HUES64 (cell line): ENCODE results near the gene OTOA.
"Not testable (repeated sequence)": the region's sequence is repeated elsewhere in the genome, so short reads cannot be mapped to it uniquely, and the experiment has no call there.

Source experiments
- H3K27ac ChIP-seq: 2 replicates; pipeline ENCODE4 v1.7.0; 2013; ENCODE audit warnings: low read depth, low read length, inconsistent platforms
- H3K27me3 ChIP-seq: 2 replicates; pipeline ENCODE4 v1.6.1; 2013; ENCODE audit warnings: mild to moderate bottlenecking, low read length; ENCODE audit not compliant: insufficient read depth
- H3K36me3 ChIP-seq: 2 replicates; pipeline ENCODE4 v1.6.1; 2013; ENCODE audit warnings: mild to moderate bottlenecking, low read length; ENCODE audit not compliant: insufficient read depth
- H3K4me1 ChIP-seq: 2 replicates; pipeline ENCODE4 v1.6.1; 2013; ENCODE audit warnings: mild to moderate bottlenecking, low read length, moderate library complexity; ENCODE audit not compliant: insufficient read depth
- H3K4me3 ChIP-seq: 2 replicates; pipeline ENCODE4 v1.5.1; 2013; ENCODE audit warnings: mild to moderate bottlenecking, low read length, moderate library complexity
- H3K9ac ChIP-seq: 2 replicates; pipeline ENCODE4 v1.6.1; 2013; ENCODE audit warnings: mild to moderate bottlenecking, low read depth, low read length
- H3K9me3 ChIP-seq: 2 replicates; pipeline ENCODE4 v1.6.1; 2013; ENCODE audit warnings: low read depth, low read length; ENCODE audit not compliant: insufficient read depth
- WGBS: fragments of 150-250, 120-280 bp; methylation state at CpG from one replicate; pipeline ENCODE4 v1.1.7; 2013; ENCODE audit warnings: missing lambda C conversion rate; 5-methylcytosine and 5-hydroxymethylcytosine counted together

Gene OTOA

DNA sequence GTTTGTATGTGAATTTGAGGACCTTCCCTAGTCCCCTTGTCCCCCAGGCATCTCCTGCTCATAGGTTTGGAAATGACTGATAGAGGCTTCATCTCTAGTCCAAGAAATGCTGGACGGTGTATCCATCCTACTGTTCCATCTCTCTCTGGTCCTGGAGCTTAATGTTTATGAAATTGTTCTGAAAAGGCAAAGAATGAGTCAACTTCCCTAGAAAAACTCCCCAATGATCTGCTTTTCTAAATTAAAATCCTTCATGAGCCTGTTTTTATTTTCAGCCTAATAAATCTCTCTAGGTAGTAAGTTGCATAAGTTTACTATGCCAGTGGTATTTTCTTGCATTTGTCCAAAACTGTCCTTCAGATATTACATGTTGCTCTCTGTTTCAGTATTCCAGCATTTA, 9.3 kb upstream of the OTOA start:
- Histone ChIP-seq H3K9ac (no peak overlapping the region), H3K27me3 (no peaks in the 10 kb centered on the region), H3K9me3 (no peaks in the 10 kb centered on the region), H3K27ac (no peak overlapping the region), H3K4me1 (no peaks in the 10 kb centered on the region), H3K36me3 (peaks cover 26% of the 10 kb centered on the region), H3K4me3 (no peak overlapping the region)
- 83% methylated on average over 1 of the region's 1 CpG for WGBS

DNA sequence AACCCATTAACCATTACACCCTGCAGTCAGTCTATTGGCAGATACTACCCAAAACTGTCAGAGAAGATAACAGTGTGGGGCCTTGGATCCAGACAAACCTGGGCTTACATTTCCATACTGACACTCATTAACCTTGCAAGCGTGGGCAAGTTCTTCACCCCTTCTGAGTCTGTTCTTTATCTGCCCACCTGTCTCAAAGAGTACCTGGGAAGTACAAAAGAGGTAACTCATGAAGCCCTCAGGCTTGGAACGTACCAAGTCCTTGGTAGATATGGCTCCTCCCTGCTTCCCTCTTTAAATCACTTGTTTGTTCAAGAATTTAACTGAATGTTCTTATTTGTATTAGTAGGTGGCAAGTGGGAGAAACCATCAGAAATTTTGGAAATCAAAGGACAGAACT, 8.9 kb upstream of the OTOA start:
- 95% methylated on average over 2 of the region's 2 CpGs for WGBS
- H3K4me1 ChIP-seq: no peaks in the 10 kb centered on the region

DNA sequence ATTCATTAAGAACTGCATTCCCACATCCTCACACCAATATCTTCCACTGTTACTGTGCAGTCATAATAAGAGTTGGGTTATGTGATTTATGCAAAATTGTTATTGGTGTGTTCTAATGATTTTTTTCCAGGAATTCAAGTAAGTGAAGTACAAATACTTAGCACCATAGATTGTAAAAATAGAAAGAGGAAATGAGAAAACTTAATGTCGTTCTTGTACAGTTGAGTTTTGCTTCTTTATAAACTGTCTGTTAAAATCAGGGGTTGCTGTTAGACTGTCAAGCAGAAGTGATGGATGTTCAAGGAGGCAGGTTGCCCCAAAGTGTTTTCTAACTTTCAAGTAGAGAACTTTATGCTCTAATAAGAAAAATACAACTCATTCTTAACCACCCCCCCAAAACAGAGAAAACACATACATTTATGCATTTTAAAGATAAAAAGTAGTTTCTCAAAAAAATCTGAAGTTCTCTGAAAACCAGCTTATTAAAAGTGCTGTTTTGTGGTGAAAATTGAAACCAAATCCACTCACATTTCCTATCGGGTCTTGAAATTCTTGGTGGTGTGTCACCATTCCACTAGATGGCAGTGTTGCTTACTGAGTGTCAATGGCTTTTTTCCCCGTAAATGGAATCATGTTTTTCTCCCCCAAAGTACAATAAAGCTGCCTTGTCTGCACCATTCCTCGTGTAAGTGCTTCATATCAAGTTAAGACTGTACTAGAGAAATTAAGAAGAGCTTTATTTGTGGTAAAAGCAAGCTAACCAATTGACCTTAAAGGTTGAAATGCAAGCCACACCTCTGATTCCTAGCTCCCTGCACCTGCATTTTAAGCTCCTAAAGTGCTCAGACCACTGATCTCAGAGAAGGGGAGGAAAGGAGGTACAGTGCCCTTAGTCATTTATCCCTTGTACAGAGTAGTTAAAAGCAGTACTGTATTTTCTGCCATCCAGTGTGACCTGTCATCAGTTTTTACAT, 6.7 kb upstream of the OTOA start:
- no peaks in the 10 kb centered on the region for H3K9me3 ChIP-seq
- no peak overlapping the region for H3K27ac ChIP-seq
- no peak overlapping the region for H3K9ac ChIP-seq
- peaks cover 26% of the 10 kb centered on the region for H3K36me3 ChIP-seq
- WGBS: 55% methylated on average over 4 of the region's 4 CpGs
- H3K4me3 ChIP-seq: no peak overlapping the region
- no peaks in the 10 kb centered on the region for H3K27me3 ChIP-seq
- H3K4me1 ChIP-seq: no peaks in the 10 kb centered on the region

More for the DNA sequence above, 8.9 kb upstream of the OTOA start:
- Histone ChIP-seq H3K27ac (no peak overlapping the region), H3K36me3 (peaks cover 26% of the 10 kb centered on the region), H3K4me3 (no peak overlapping the region), H3K9me3 (no peaks in the 10 kb centered on the region), H3K9ac (no peak overlapping the region), H3K27me3 (no peaks in the 10 kb centered on the region)

DNA sequence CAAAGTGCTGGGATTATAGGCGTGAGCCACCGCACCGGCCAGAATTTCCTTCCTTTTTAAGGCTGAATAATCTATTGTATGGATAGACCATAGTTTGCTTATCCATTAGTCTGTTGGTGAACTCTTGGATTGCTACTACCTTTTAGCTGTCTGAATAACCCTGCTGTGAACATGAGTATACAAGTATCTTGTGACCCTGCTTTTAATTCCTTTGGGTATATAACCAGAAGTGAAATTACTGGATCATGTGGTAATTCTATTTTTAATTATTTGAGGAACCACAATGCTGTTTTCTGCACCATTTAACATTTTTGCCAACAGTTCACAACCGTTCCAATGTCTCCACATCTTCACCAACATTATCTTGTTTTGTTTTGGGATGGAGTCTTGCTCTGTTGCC, 4.6 kb upstream of the OTOA start:
- peaks cover 26% of the 10 kb centered on the region for H3K36me3 ChIP-seq
- no peak overlapping the region for H3K27ac ChIP-seq
- H3K4me1 ChIP-seq: no peaks in the 10 kb centered on the region
- no peak overlapping the region for H3K4me3 ChIP-seq
- no peaks in the 10 kb centered on the region for H3K27me3 ChIP-seq
- 95% methylated on average over 3 of the region's 4 CpGs for WGBS
- no peak overlapping the region for H3K9ac ChIP-seq
- no peaks in the 10 kb centered on the region for H3K9me3 ChIP-seq

DNA sequence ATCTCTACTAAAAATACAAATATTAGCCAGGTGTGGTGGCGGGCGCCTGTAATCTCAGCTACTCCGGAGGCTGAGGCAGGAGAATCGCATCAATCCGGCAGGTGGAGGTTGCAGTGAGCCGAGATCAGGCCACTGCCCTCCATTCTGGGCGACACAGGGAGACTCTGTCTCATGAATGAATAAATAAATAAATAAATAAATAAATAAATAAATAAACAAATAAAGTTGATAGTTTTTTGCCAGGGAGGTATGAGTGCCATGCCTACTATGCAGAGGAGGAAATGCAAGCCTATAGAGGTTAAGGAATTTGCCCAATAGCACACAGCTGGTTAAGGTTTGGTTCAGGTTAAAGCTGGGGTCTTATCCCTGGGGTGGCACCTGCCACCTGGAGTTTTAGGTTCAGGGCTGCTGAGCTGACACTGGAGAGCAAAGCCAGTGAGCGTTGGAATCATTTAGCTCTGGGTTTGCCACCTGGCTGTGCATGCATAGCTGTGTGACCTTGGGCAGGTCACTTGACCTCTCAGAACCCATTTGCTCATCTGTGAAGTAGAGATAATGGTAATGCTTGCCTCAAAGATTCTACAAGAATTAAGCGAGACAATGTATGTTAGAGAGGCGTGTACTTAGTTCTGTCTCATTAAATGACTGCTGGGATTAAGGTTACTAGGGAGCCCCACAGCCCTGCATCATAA, 1.2 kb downstream of the OTOA start:
- H3K9ac ChIP-seq: no peak overlapping the region
- no peak overlapping the region for H3K4me3 ChIP-seq
- peaks cover 10% of the 10 kb centered on the region for H3K4me1 ChIP-seq
- H3K9me3 ChIP-seq: no peaks in the 10 kb centered on the region
- WGBS: 98% methylated on average over 9 of the region's 10 CpGs
- H3K27me3 ChIP-seq: no peaks in the 10 kb centered on the region
- no peaks in the 10 kb centered on the region for H3K36me3 ChIP-seq
- no peak overlapping the region for H3K27ac ChIP-seq

DNA sequence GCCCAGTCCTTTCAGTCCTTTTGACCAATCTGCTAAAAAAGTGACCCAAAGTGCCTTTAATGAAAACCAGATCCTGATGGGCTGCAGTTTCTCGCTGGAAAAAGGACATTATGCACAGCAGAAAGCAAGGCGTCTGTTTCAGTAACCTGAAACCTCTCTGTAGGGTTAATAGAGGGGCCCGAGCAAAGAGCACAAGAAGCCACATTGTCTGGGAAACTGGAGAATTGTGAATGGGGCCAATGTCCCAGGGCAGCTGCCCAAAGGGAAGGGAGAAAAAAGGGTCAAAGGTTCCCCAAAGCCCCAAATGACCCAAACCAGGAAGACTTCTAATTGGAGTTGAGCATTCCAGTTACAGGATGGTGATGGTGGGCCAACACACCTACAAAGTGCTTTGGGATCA, 3.0 kb downstream of the OTOA start:
- Histone ChIP-seq H3K9me3 (no peaks in the 10 kb centered on the region), H3K36me3 (no peaks in the 10 kb centered on the region), H3K27me3 (no peaks in the 10 kb centered on the region), H3K4me3 (no peak overlapping the region), H3K27ac (peak overlapping the region; percentile 32), H3K9ac (no peak overlapping the region), H3K4me1 (peaks cover 10% of the 10 kb centered on the region)
- WGBS: 28% methylated on average over 3 of the region's 3 CpGs

DNA sequence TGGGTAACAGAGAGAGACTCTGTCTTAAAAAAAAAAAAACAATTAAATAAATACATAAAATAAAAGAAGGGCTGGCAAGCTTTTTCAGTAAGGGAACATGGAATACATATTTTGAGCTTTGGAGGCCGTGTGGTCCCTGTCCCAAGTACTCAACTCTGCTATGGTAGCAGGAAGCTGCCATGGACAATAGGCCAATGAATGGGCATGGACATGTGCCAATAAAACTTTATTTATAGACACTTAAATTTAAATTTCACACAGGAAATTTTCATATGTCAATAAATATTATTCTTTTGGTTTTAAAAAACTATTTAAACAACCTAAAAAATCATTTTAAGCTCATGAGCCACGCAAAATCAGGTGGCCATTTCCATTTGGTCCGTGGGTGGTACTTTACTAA, 3.8 kb downstream of the OTOA start:
- no peak overlapping the region for H3K9ac ChIP-seq
- H3K4me1 ChIP-seq: peaks cover 10% of the 10 kb centered on the region
- WGBS: 93% methylated on average over 3 of the region's 3 CpGs
- no peaks in the 10 kb centered on the region for H3K36me3 ChIP-seq
- H3K27ac ChIP-seq: no peak overlapping the region
- H3K4me3 ChIP-seq: no peak overlapping the region
- H3K9me3 ChIP-seq: no peaks in the 10 kb centered on the region
- H3K27me3 ChIP-seq: no peaks in the 10 kb centered on the region

DNA sequence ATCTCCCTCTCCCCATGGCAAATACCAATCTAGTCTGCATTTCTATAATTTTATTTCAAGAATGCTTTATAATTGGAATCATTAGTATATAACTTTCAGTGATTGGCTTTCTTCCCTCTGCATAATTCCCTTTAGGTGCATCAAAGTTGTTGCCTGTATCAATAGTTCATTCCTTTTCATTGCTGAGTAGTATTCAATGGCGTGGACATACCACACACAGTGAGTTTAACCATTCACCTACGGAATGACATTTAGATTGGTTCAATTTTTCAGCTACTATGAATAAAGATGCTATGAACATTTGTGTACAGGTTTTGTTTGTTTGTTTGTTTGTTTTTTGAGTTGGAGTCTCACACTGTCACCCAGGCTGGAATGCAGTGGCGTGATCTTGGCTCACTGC, 9.7 kb downstream of the OTOA start:
- H3K4me3 ChIP-seq: no peak overlapping the region
- WGBS: 91% methylated on average over 3 of the region's 3 CpGs

DNA sequence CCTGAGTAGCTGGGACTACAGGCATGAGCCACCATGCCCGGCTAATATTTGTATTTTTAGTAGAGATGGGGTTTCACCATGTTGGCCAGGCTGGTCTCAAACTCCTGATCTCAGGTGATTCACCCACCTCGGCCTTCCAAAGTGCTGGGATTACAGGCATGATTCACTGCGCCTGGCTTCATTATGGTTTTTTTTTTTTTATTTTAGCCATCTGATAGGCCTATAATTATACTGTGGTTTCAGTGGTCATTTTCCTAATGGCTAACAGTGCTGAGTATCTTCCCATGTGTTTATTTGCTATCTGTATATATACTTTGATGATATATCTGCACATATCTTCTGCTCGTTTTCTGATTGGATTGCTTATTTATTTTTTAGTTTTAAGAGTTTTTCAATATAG, 10.7 kb downstream of the OTOA start:
- not testable (repeated sequence) for H3K9me3 ChIP-seq, H3K9ac ChIP-seq, H3K27ac ChIP-seq, H3K36me3 ChIP-seq, H3K4me1 ChIP-seq, H3K4me3 ChIP-seq, H3K27me3 ChIP-seq
- 87% methylated on average over 3 of the region's 4 CpGs for whole genome bisulfite sequencing

More for the DNA sequence above, 9.7 kb downstream of the OTOA start:
- Histone ChIP-seq H3K9me3 (peaks cover 7% of the 10 kb centered on the region), H3K27me3 (no peaks in the 10 kb centered on the region), H3K36me3 (no peaks in the 10 kb centered on the region), H3K27ac (no peak overlapping the region), H3K4me1 (no peaks in the 10 kb centered on the region), H3K9ac (no peak overlapping the region)

DNA sequence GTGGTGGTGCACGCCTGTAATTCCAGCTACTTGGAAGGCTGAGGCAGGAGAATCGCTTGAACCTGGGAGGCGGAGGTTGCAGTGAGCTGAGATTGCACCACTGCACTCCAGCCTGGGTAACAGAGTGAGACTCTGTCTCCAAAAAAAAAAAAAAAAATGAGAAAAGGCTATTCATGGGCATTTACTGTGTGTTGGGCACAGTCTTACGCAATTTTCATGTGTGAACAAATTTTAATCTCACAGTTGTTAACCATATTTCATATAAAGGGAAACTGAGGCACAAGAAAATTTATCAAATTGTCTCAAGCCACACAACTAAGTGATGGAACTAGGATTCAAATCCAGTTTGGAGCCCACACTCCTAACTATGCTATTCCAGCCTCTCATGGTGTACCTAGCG, 16.9 kb downstream of the OTOA start:
- H3K9me3 ChIP-seq, H3K4me3 ChIP-seq, H3K36me3 ChIP-seq, H3K4me1 ChIP-seq, H3K27ac ChIP-seq, H3K27me3 ChIP-seq, H3K9ac ChIP-seq: not testable (repeated sequence)
- 86% methylated on average over 5 of the region's 5 CpGs for WGBS

DNA sequence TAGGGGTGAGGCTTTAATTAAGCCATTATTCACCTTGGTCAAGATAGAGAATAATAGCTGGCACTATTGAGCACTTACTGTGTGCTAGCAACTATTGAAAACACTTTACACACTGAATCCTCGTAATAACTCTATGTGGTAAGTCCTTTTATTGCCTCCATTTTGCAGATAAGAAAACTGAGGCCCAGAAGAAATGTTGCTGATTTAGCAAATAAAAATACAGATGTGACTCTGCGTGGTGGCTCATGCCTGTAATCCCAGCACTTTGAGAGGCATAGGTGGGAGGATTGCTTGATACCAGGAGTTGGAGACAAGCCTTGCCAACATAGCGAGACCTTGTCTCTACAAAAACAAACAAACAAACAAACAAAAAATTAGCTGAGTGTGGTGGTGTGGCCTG, 19.4 kb downstream of the OTOA start:
- H3K9ac ChIP-seq: no peak overlapping the region
- no peaks in the 10 kb centered on the region for H3K9me3 ChIP-seq
- H3K36me3 ChIP-seq: no peaks in the 10 kb centered on the region
- no peaks in the 10 kb centered on the region for H3K4me1 ChIP-seq
- no peak overlapping the region for H3K27ac ChIP-seq
- no peak overlapping the region for H3K4me3 ChIP-seq
- 88% methylated on average over 2 of the region's 3 CpGs for WGBS
- H3K27me3 ChIP-seq: no peaks in the 10 kb centered on the region
